A549 (cell line): ENCODE data around the gene CD79B. TPM values are rescaled to one million over a fixed set of nuclear protein-coding genes. Genes with fewer than 3 reads are reported as not detected.
"Not testable (repeated sequence)": the region's sequence is repeated elsewhere in the genome, so short reads cannot be mapped to it uniquely, and the experiment has no call there.

Experiments used
- ATAC-seq, 2 experiments: fragments of 200-7000 bp in 1 of 2; fragments of >200 bp in 1 of 2; cut with Nextera tagmentation in 1 of 2; cut with Tn5 transposase in 1 of 2; 3 replicates each; pipeline versions ENCODE4 v1.8.0 to v1.9.1; 2018 to 2020; ENCODE audit warnings: mild to moderate bottlenecking in 1 of 2, moderate library complexity in 1 of 2
- CTCF ChIA-PET: fragments of 300-600 bp; sonication (Branson Sonifier 250); formaldehyde crosslinking; extraction: SDS; loops from one replicate; lab custom pipeline; 2021; ENCODE audit warnings: antibody characterized with exemption, inconsistent platforms; lab: Yijun Ruan, JAX
- POLR2A ChIA-PET: fragments of 350-600 bp; formaldehyde crosslinking; extraction: SDS; loops from one replicate; lab custom pipeline; 2021; ENCODE audit warnings: antibody characterized with exemption, inconsistent platforms; lab: Yijun Ruan, JAX
- DNase-seq, 2 experiments: peaks; one replicate each; pipeline versions ENCODE4 v3.0.0 to v3.0.0-alpha.2; 2011 to 2016; ENCODE audit warnings: low read depth in 1 of 2, low spot score in 1 of 2
- FAIRE-seq: peaks from 2 replicates; lab custom pipeline; 2011; peaks lifted over from hg19 to GRCh38; lab: Jason Lieb, UNC
- H3K27ac ChIP-seq, 2 experiments: fragments of >200 bp; sonication (Bioruptor Twin); formaldehyde crosslinking; 3 replicates each; pipeline ENCODE4 v1.5.1; 2016 to 2017
- H3K4me1 ChIP-seq: fragments of >200 bp; sonication (Bioruptor Twin); formaldehyde crosslinking; 3 replicates; pipeline ENCODE4 v1.6.1; 2016
- H3K4me2 ChIP-seq: fragments of >200 bp; sonication (Bioruptor Twin); formaldehyde crosslinking; 3 replicates; pipeline ENCODE4 v1.6.1; 2016
- H3K4me3 ChIP-seq: fragments of >200 bp; sonication (Bioruptor Twin); formaldehyde crosslinking; 3 replicates; pipeline ENCODE4 v1.5.1; 2016
- H3K9me3 ChIP-seq: fragments of >200 bp; sonication (Bioruptor Twin); formaldehyde crosslinking; 3 replicates; pipeline ENCODE4 v1.6.1; 2016
- ATOH8 ChIP-seq: fragments of 250-450 bp; sonication (Bioruptor Pico); IDR thresholded peaks from 2 replicates; pipeline ENCODE4 v1.5.0; 2020; ENCODE audit warnings: low read depth, mild to moderate bottlenecking, moderate library complexity
- CBX2 ChIP-seq: fragments of 200-600 bp; sonication (generic); IDR thresholded peaks from 2 replicates; pipeline ENCODE4 v1.6.1; 2016; ENCODE audit warnings: low read depth, mild to moderate bottlenecking, borderline replicate concordance
- CBX8 ChIP-seq: fragments of 200-600 bp; sonication (generic); IDR thresholded peaks from 2 replicates; pipeline ENCODE4 v1.6.1; 2016
- CHD2 ChIP-seq: fragments of 150-350 bp; IDR thresholded peaks from 2 replicates; pipeline ENCODE4 v1.6.1; 2014; ENCODE audit warnings: low read length; ENCODE audit not compliant: partially characterized antibody
- CHD4 ChIP-seq: fragments of 200-600 bp; sonication (generic); IDR thresholded peaks from 2 replicates; pipeline ENCODE4 v1.6.1; 2016; ENCODE audit warnings: antibody characterized with exemption, mild to moderate bottlenecking, borderline replicate concordance
- HES2 ChIP-seq: fragments of >200 bp; sonication (Bioruptor Twin); formaldehyde crosslinking; IDR thresholded peaks from 2 replicates; pipeline ENCODE4 v1.6.1; 2016
- HMGXB4 ChIP-seq: fragments of 250-450 bp; sonication (Bioruptor Pico); IDR thresholded peaks from 2 replicates; pipeline ENCODE4 v1.5.0; 2021; ENCODE audit warnings: mild to moderate bottlenecking, moderate library complexity, borderline replicate concordance
- JUNB ChIP-seq: fragments of >200 bp; sonication (Bioruptor Twin); formaldehyde crosslinking; IDR thresholded peaks from 2 replicates; pipeline ENCODE4 v1.6.1; 2016
- NFE2L2 ChIP-seq: fragments of 150-350 bp; conservative IDR thresholded peaks from 2 replicates; pipeline ENCODE4 v1.6.1; 2014; ENCODE audit warnings: low read length
- NR3C1 ChIP-seq: fragments of >200 bp; sonication (Bioruptor Twin); formaldehyde crosslinking; IDR thresholded peaks from 3 replicates; pipeline ENCODE4 v1.6.1; 2017
- PHF8 ChIP-seq: fragments of 200-600 bp; sonication (generic); IDR thresholded peaks from 2 replicates; pipeline ENCODE4 v1.6.1; 2016; ENCODE audit warnings: low read depth, mild to moderate bottlenecking, antibody characterized with exemption, moderate library complexity, borderline replicate concordance
- POLR2A ChIP-seq: IDR thresholded peaks from 2 replicates; pipeline ENCODE4 v1.6.1; 2012; ENCODE audit warnings: mild to moderate bottlenecking, low read length
- RARB ChIP-seq: fragments of 250-450 bp; sonication (Bioruptor Pico); IDR thresholded peaks from 2 replicates; pipeline ENCODE4 v1.8.0; 2021; ENCODE audit warnings: mild to moderate bottlenecking, moderate library complexity
- RNF2 ChIP-seq: fragments of 200-600 bp; sonication (generic); IDR thresholded peaks from 2 replicates; pipeline ENCODE4 v1.6.1; 2016; ENCODE audit warnings: low read depth, mild to moderate bottlenecking, antibody characterized with exemption, moderate library complexity, borderline replicate concordance
- SMC3 ChIP-seq: fragments of >200 bp; sonication (Bioruptor Twin); formaldehyde crosslinking; IDR thresholded peaks from 3 replicates; pipeline ENCODE4 v1.6.1; 2018; ENCODE audit warnings: inconsistent platforms
- TFCP2L1 ChIP-seq: fragments of 250-450 bp; sonication (Bioruptor Pico); IDR thresholded peaks from 2 replicates; pipeline ENCODE4 v1.5.0; 2021; ENCODE audit warnings: mild to moderate bottlenecking
- WGBS: methylation state at CpG from one replicate; pipeline ENCODE4 v1.1.6; 2017; ENCODE audit errors: missing lambda C conversion rate; 5-methylcytosine and 5-hydroxymethylcytosine counted together
- polyA plus RNA-seq, 4 experiments: library from polyadenylated mRNA; depleted of rRNA in 3 of 4; stranded (reverse); fragments of >200 nt; fragmentation: RNase III in 1 of 4; extraction: RNeasy Plus Mini Kit Qiagen cat#74134 plus additional on column Dnase treatment in 1 of 4; gene quantifications; 2 replicates in 3 of 4; 3 replicates in 1 of 4; pipeline ENCODE4 v1.2.3, GENCODE V29; 2011 to 2017

Gene CD79B
- polyA plus RNA-seq, 2 of the 4 experiments (the other 2 are of a cell fraction): 0.14 TPM; not detected in 1

- FAIRE-seq: no peak
- peak in 1 of 2 experiments; percentile 26 for DNase-seq
- POLR2A ChIA-PET: interaction anchor here (1.2 to 1.9 kb wide), 2 partner anchors 215 to 228 kb away, joined by 3 to 10 read pairs; no protein-coding TSS in a partner anchor
- H3K9me3 ChIP-seq: no peaks in the 10 kb centered on the region
- CTCF ChIA-PET: interaction anchor here (0.6 to 16.7 kb wide), 49 partner anchors 7 to 511 kb away, joined by 3 to 386 read pairs (median 6); partner anchors contain the start of genes CD79B, CSHL1, ERN1 and GH2
- ATAC-seq: peak; percentile 49 to 58; a peak in 5 of 6 replicates
- 40% methylated on average over 10 of the region's 10 CpGs for WGBS
- TF ChIP-seq RARB (CRISPR knock-in tag) (no peak), SMC3 (no peak), HES2 (no peak), CBX8 (no peak), CHD2 (no peak), PHF8 (no peak), NR3C1 (no peak)
- H3K4me2 ChIP-seq: no peak overlapping the region
- no peak overlapping the region for H3K27ac ChIP-seq
- H3K4me3 ChIP-seq: no peak overlapping the region
- no peaks in the 10 kb centered on the region; the same call in 2 of the 3 replicates for H3K4me1 ChIP-seq
These were observed 13.8 kb downstream of the CD79B start for GRCh38 chr17:63918305-63918704.

GRCh38 chr17:63917646-63918045 lies 14.5 kb downstream of the CD79B start:
- CTCF ChIA-PET: interaction anchor here (0.8 to 16.7 kb wide), 22 partner anchors 13 to 364 kb away, joined by 3 to 386 read pairs (median 12); partner anchors contain the start of genes CD79B, ERN1, GH2 and ICAM2
- Histone ChIP-seq H3K4me1 (no peaks in the 10 kb centered on the region; the same call in 2 of the 3 replicates), H3K4me3 (no peak overlapping the region), H3K9me3 (no peaks in the 10 kb centered on the region), H3K27ac (no peak overlapping the region), H3K4me2 (no peak overlapping the region)
- DNase-seq (no peak), FAIRE-seq (no peak), ATAC-seq (no peak)
- TF ChIP-seq CHD2: no peak
- TF ChIP-seq TFCP2L1: no peak
- TF ChIP-seq CHD4: no peak
- no peak for TF ChIP-seq SMC3
- no peak for TF ChIP-seq POLR2A
- no peak for TF ChIP-seq RARB (CRISPR knock-in tag)
- TF ChIP-seq JUNB: no peak
- TF ChIP-seq RNF2: no peak
- no peak for TF ChIP-seq HMGXB4
- TF ChIP-seq ATOH8 (CRISPR knock-in tag): no peak
- no peak for TF ChIP-seq NFE2L2
- TF ChIP-seq CBX2: no peak
- POLR2A ChIA-PET: interaction anchor here (0.6 kb wide), 1 partner anchor 376 kb away, joined by 4 read pairs; no protein-coding TSS in a partner anchor
- WGBS: 58% methylated on average over 13 of the region's 13 CpGs

GRCh38 chr17:63917206-63917605 lies 14.9 kb downstream of the CD79B start:
- H3K4me3 ChIP-seq, H3K4me1 ChIP-seq, POLR2A ChIA-PET, ATAC-seq, DNase-seq, H3K4me2 ChIP-seq, FAIRE-seq, H3K9me3 ChIP-seq, H3K27ac ChIP-seq: not testable (repeated sequence)
- CTCF ChIA-PET: interaction anchor here (0.8 to 16.7 kb wide), 14 partner anchors 12 to 496 kb away, joined by 3 to 386 read pairs (median 45); partner anchors contain the start of genes CD79B, ERN1, GH2 and ICAM2
- 49% methylated on average over 11 of the region's 11 CpGs for WGBS
